Measurements from ENCODE around the gene ASCC3.
A peak's percentile ranks its signal among the peaks of the same experiment; 100 is the strongest.

Gene ASCC3

DNA sequence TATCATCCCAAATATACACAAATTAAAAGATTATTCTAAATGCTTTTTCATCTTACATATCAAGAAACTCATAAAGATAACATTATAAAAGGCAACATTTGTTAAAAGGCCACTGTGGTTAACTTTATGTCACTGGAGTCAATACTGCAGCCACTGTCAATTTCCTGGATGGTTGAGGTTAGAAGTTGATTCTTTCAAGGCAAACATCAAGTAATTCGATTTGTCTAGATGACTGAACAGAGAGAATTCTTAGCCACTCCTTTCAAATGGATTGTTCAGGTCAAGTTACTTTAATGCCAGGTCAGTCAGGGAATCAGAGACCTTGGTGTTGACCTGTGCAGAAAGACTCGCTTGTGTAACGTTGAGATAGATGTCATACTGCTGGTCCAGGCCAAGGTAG is 372.0 kb downstream of the ASCC3 start:
- no peak for DNase-seq (ENCODE audit: low read depth)
- TF ChIP-seq, protein P1, sequence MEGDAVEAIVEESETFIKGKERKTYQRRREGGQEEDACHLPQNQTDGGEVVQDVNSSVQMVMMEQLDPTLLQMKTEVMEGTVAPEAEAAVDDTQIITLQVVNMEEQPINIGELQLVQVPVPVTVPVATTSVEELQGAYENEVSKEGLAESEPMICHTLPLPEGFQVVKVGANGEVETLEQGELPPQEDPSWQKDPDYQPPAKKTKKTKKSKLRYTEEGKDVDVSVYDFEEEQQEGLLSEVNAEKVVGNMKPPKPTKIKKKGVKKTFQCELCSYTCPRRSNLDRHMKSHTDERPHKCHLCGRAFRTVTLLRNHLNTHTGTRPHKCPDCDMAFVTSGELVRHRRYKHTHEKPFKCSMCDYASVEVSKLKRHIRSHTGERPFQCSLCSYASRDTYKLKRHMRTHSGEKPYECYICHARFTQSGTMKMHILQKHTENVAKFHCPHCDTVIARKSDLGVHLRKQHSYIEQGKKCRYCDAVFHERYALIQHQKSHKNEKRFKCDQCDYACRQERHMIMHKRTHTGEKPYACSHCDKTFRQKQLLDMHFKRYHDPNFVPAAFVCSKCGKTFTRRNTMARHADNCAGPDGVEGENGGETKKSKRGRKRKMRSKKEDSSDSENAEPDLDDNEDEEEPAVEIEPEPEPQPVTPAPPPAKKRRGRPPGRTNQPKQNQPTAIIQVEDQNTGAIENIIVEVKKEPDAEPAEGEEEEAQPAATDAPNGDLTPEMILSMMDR (conservative IDR thresholded peaks at IDR 0.05; ENCODE audit: low read depth, low read length) = no peak
- no peak overlapping the region for H3K4me3 ChIP-seq (ENCODE audit: low read length)

DNA sequence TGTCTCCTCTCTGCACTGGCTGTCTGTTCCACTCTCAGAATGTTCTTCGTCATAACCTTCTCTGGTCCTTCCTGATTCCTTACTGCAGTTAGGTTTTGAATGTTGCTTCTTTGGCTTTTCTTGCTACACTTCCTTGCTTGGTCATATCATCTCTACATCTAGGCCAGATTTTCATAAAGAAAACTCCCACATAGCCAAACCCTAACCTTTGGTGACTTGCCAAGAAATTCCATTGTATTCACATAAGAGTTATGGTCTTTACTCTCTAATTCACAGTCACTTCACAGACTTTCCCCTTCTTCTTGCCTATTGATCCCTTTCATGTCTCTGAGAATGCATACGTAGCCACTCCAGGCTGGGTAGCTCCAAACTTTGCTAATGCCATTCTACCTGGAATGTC is 374.5 kb downstream of the ASCC3 start:
- TF ChIP-seq, protein P1 (conservative IDR thresholded peaks at IDR 0.05; ENCODE audit: low read depth, low read length) = no peak
- no peak overlapping the region for H3K4me3 ChIP-seq (ENCODE audit: low read length)
- peak; percentile 55 for DNase-seq (ENCODE audit: low read depth)

DNA sequence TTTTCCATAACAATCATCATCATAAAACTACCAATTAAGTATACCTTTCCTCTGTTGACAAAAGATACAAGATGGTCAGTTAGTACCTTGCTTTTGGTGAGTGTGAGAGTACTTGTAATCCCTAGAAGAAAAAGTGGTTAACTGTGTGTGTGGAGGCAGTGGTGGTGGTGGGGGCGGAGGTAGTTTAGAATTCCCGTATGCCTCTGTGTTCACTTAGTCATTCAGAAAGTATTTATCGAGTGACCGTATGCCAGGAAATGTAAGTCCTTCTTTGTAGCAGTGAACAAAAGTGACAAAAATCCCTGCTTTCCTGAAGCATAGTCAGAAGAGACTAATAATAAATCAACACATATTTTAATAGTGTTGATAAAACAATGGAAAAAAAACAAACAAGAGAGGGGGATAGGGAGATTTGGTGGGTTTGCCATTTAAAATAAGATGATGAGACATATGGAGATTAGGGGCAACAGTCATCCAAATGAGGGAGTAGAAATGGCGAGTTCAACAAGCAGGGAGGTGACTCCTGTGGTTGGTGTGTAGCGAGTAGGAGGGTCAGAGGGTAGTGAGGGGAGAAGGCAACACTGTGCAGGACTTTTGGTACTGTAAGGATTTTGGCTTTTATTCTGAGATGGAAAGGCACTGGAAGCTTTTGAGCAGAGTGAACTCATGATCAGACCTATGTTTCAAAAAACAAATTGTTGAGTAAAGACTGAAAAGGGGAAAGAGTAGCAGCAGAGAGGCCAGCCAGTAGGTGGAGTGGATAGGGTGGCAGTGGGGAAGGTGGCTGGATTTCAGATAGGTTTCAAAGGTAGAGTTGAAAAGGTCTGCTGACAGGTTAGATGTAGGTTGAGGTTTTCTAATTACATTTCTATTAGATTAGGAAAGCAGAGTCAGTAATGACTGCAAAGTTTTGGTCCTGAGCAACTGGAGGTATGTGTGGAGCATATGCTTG is 376.1 kb downstream of the ASCC3 start:
- DNase-seq (ENCODE audit: low read depth) = peak; percentile 76
- TF ChIP-seq, protein P1 (conservative IDR thresholded peaks at IDR 0.05; ENCODE audit: low read depth, low read length) = peak; percentile 10
- no peak overlapping the region for H3K4me3 ChIP-seq (ENCODE audit: low read length)

DNA sequence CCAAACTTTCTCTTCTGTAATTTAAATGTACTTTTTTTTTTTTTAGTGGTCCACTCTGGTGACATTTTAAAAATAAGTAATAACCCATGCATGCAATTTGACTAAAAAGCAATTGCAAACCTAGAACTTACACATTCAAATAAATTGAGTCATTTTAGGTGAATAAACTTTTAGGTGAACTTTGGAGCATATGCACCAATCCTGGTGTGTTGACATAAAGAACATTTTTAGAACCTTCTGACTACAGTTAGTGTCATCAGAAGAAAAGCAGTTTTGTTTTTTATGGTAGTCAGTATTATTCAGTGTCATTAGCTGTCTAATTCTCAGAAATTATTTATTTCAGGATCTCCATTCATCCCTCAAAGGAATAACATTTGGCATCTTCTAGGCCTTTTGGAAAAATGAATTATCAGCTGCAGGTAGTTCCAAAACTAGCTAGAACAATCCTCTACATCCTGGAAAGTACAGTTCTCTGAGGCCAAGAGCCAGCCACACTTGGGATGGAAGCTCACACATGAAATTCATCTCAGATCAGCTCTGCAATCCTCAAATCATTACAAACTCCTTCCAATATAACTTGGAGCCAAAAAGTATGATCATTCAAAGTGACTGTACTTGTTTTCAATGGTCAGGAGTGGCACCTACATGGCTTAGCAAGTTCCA is 378.0 kb downstream of the ASCC3 start:
- no peak for DNase-seq (ENCODE audit: low read depth)
- no peak overlapping the region for H3K4me3 ChIP-seq (ENCODE audit: low read length)
- TF ChIP-seq, protein P1 (conservative IDR thresholded peaks at IDR 0.05; ENCODE audit: low read depth, low read length) = no peak

DNA sequence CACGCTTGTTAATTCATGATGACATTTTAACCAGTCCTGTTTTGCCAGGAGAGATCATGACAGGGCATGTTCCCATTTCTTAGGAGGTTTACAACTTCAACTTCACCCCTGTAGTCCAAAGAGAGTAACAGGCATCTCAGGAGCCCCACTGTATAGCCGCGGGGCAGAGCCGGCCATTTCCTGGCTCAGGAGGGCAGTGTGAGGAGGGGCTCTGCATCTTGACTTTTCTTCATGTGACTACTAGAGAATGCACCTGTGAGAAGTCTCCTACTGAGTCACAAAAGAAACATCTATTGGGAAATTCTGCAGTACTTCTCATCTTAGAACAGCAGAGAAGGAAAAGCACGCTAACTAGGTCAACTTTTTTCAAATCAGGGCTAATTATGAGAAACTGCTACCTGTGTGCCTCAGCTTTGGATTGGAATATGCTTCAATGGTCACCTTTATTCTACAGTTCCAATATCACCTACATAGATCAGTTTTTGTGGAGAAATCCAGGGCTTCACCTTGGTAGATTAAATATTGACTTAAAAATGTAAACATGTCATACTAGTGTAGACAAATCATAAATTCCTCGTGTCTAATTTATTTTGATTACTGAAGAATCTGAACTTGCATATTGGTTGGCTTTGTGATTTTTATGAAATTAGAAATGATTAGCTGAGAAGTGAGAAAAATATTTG is 387.8 kb downstream of the ASCC3 start:
- H3K4me3 ChIP-seq (ENCODE audit: low read length) = no peak overlapping the region
- TF ChIP-seq, protein P1 (conservative IDR thresholded peaks at IDR 0.05; ENCODE audit: low read depth, low read length) = no peak
- no peak for DNase-seq (ENCODE audit: low read depth)

DNA sequence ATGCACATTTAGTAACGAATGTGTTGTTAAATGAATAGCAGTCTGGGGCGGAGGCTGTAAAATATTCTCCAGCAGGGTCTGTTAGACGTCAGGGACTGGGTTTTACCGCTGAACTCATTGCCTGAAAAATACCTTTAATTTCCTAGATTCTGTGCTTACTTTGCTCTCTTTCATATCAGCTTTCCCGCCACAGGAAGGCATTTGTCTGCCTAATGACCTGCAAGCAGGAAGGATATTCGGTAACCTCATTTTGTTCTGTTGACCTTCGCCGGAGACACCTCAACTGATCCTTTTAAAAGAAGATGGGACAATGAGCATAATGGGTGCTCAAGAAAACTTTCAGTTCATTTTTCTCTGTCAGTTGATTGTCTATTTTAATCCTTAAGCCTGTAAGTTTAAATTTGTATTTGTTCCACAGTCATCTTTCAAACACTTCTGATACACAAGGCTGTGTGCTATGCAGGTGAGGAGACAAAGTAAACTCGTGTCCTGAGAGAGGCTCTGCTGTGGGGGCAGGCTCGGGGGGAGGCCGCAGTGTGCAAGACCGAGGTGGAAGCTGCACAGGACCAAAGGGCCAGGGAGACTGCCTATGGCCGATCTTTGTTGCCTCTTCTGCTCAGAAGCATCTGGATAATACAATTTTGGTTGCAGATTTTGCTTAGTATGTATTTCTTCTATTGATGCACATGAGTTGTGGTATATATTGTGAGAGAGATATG is 389.0 kb downstream of the ASCC3 start:
- no peak for DNase-seq (ENCODE audit: low read depth)
- TF ChIP-seq, protein P1 (conservative IDR thresholded peaks at IDR 0.05; ENCODE audit: low read depth, low read length) = no peak
- H3K4me3 ChIP-seq (ENCODE audit: low read length) = no peak overlapping the region
